OCI-LY1 (cell line): ENCODE results near the gene LGMN.

ENCODE experiments used
- H2AFZ ChIP-seq: fragments of 200-600 bp; sonication (generic), shearing (Covaris generic); 2 replicates; pipeline ENCODE4 v1.6.0; 2014; ENCODE audit warnings: antibody characterized with exemption, mild to moderate bottlenecking, low read length
- H3F3A ChIP-seq: fragments of 200-600 bp; sonication (generic), shearing (Covaris generic); 2 replicates; pipeline ENCODE4 v1.6.0; 2014; ENCODE audit warnings: mild to moderate bottlenecking, antibody characterized with exemption, low read length, moderate library complexity; ENCODE audit not compliant: insufficient read depth
- H3K27ac ChIP-seq: fragments of 200-600 bp; sonication (generic); 2 replicates; pipeline ENCODE4 v1.5.1; 2014; ENCODE audit warnings: low read length, mixed run types, mild to moderate bottlenecking, low read depth; ENCODE audit not compliant: poor library complexity, severe bottlenecking
- H3K27me3 ChIP-seq: fragments of 200-600 bp; sonication (generic); 2 replicates; pipeline ENCODE4 v1.6.0; 2014; ENCODE audit warnings: antibody characterized with exemption, mild to moderate bottlenecking, low read length, moderate library complexity; ENCODE audit not compliant: insufficient read depth
- H3K36me3 ChIP-seq: fragments of 200-600 bp; sonication (generic); 2 replicates; pipeline ENCODE4 v1.6.1; 2014; ENCODE audit warnings: mild to moderate bottlenecking, antibody characterized with exemption, low read length, moderate library complexity, mixed read lengths; ENCODE audit not compliant: insufficient read depth
- H3K4me1 ChIP-seq: fragments of 200-600 bp; sonication (generic); 2 replicates; pipeline ENCODE4 v1.5.1; 2014; ENCODE audit warnings: mild to moderate bottlenecking, low read length, moderate library complexity; ENCODE audit not compliant: insufficient read depth, severe bottlenecking
- H3K4me2 ChIP-seq: fragments of 200-600 bp; sonication (generic), shearing (Covaris generic); 2 replicates; pipeline ENCODE4 v1.6.1; 2014; ENCODE audit warnings: low read length
- H3K4me3 ChIP-seq: fragments of 200-600 bp; sonication (generic); 2 replicates; pipeline ENCODE4 v1.5.1; 2014; ENCODE audit warnings: low read length, low read depth, mild to moderate bottlenecking, mixed read lengths; ENCODE audit not compliant: poor library complexity, severe bottlenecking
- H3K79me2 ChIP-seq: fragments of 200-600 bp; shearing (Covaris generic); 2 replicates; pipeline ENCODE4 v1.6.1; 2016; ENCODE audit warnings: mixed run types, low read length, mixed read lengths; ENCODE audit not compliant: insufficient read depth
- H3K9ac ChIP-seq: fragments of 200-600 bp; sonication (generic), shearing (Covaris generic); 2 replicates; pipeline ENCODE4 v1.6.1; 2014; ENCODE audit warnings: mild to moderate bottlenecking, low read length, mixed read lengths
- H3K9me2 ChIP-seq: fragments of 200-600 bp; sonication (generic), shearing (Covaris generic); 2 replicates; pipeline ENCODE4 v1.6.1; 2014; ENCODE audit warnings: low read depth, mild to moderate bottlenecking, low read length, mixed read lengths
- H3K9me3 ChIP-seq: fragments of 200-600 bp; shearing (Covaris generic); 2 replicates; pipeline ENCODE4 v1.6.1; 2014; ENCODE audit warnings: low read length, mixed read lengths
- H4K20me1 ChIP-seq: fragments of 200-600 bp; sonication (generic), shearing (Covaris generic); 2 replicates; pipeline ENCODE4 v1.6.0; 2016; ENCODE audit warnings: mild to moderate bottlenecking, low read length; ENCODE audit not compliant: insufficient read depth
- EZH2 ChIP-seq: fragments of 200-600 bp; sonication (generic), shearing (Covaris generic); IDR thresholded peaks from 2 replicates; pipeline ENCODE4 v1.8.0; 2017; ENCODE audit warnings: borderline replicate concordance, mixed run types, mild to moderate bottlenecking, antibody characterized with exemption, low read length, moderate library complexity, mixed read lengths
- TF ChIP-seq, protein P1 (sequence below): fragments of 200-600 bp; sonication (generic), shearing (Covaris generic); IDR thresholded peaks from 2 replicates; pipeline ENCODE4 v1.5.1; 2017; ENCODE audit warnings: mild to moderate bottlenecking, antibody characterized with exemption, low read length, moderate library complexity, mixed read lengths

Gene LGMN

DNA sequence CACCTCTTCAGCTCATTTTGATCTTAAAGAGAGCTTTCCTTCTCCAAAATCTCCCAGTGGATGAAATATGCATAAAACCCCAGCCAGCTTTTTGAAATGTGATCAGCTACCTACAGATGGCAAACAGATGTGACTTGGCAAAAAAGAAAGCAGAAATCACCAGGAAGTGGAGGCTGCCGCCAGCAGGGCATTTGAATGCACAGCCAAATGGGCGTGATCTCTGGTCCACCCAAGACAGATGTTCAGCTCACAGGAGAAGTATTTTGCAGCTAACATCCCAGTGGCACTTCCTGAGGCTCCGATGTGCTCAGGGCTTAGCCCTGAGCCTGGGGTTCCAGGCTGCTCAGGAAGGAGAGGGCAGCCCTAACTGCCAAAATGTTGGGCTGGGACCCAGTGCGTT, 78.3 kb downstream of the LGMN start:
- H3F3A ChIP-seq, result no peaks in the 10 kb centered on the region
- no peaks in the 10 kb centered on the region for H3K79me2 ChIP-seq
- H4K20me1 ChIP-seq, result no peaks in the 10 kb centered on the region
- no peak overlapping the region for H3K4me3 ChIP-seq
- no peaks in the 10 kb centered on the region for H3K9me3 ChIP-seq
- no peak overlapping the region for H3K9ac ChIP-seq
- no peak overlapping the region for H2AFZ ChIP-seq
- no peaks in the 10 kb centered on the region for H3K9me2 ChIP-seq
- H3K36me3 ChIP-seq, result no peaks in the 10 kb centered on the region
- H3K4me1 ChIP-seq, result no peaks in the 10 kb centered on the region
- no peaks in the 10 kb centered on the region; the same call in 1 of the 2 replicates for H3K27me3 ChIP-seq
- no peak for TF ChIP-seq EZH2
- TF ChIP-seq, protein P1, sequence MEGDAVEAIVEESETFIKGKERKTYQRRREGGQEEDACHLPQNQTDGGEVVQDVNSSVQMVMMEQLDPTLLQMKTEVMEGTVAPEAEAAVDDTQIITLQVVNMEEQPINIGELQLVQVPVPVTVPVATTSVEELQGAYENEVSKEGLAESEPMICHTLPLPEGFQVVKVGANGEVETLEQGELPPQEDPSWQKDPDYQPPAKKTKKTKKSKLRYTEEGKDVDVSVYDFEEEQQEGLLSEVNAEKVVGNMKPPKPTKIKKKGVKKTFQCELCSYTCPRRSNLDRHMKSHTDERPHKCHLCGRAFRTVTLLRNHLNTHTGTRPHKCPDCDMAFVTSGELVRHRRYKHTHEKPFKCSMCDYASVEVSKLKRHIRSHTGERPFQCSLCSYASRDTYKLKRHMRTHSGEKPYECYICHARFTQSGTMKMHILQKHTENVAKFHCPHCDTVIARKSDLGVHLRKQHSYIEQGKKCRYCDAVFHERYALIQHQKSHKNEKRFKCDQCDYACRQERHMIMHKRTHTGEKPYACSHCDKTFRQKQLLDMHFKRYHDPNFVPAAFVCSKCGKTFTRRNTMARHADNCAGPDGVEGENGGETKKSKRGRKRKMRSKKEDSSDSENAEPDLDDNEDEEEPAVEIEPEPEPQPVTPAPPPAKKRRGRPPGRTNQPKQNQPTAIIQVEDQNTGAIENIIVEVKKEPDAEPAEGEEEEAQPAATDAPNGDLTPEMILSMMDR, result no peak
- H3K27ac ChIP-seq, result no peak overlapping the region
- no peak overlapping the region for H3K4me2 ChIP-seq

DNA sequence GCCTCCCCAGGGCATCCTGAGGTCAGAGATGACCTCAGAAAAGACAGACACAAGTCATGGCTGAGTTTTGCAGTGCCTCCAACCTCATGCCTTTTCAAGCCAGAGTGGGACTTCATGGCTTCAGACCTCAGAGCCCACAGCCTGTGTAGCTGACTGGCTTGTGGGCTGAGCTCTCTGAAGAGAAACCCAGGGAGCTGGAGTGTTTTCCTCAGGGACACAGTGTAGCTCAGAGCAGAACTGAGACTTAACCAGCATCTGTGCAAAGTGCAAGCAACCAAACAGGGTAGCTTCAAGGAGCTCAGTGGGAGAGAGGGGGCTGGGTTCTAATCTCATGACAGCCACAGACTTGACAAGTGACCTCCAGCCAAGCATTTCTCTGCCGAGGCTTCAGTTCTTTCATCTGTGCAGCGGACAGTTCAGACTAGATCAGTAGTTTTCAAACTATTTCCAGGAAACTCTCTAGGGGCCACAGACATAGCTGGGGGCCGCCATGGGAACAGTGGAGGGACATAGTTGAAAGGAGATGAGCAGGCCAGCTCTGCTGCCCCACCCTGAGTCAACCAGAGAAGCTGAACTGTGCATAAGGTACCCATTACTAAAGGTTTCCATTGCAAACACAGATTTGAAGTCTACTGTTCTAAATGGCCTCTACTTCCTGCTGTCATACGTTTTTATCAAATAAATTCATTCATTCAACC, 80.0 kb downstream of the LGMN start:
- Histone ChIP-seq H3K4me1 (no peaks in the 10 kb centered on the region), H3K27ac (no peak overlapping the region), H4K20me1 (no peaks in the 10 kb centered on the region), H3K79me2 (no peaks in the 10 kb centered on the region), H3K36me3 (no peaks in the 10 kb centered on the region), H2AFZ (no peak overlapping the region), H3K9me2 (no peaks in the 10 kb centered on the region), H3K9me3 (no peaks in the 10 kb centered on the region), H3F3A (no peaks in the 10 kb centered on the region), H3K4me2 (no peak overlapping the region), H3K27me3 (no peaks in the 10 kb centered on the region; the same call in 1 of the 2 replicates), H3K9ac (no peak overlapping the region), H3K4me3 (no peak overlapping the region)
- TF ChIP-seq, protein P1, result no peak
- no peak for TF ChIP-seq EZH2

DNA sequence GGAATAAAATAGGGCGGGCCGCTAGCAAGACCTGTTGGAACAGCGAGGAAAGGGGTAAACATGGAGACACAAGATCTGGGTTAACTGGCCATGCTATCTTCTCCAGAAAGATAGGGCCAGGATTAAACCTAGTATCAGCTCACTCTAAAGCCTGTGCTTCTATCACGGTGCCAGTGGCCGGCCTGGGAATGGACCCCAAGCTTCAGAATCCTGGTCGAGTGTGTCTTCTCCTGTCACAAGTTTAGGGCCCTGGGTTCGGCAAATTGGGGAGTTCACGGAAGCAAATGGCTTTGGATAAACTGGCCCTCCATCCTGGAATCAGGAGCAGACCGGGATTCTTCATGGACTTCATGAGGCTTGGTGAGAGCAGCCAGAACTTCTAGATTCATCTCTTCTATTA, 82.2 kb downstream of the LGMN start:
- H3K4me1 ChIP-seq, result no peaks in the 10 kb centered on the region
- no peaks in the 10 kb centered on the region; the same call in 1 of the 2 replicates for H3K27me3 ChIP-seq
- H3K9ac ChIP-seq, result no peak overlapping the region
- H3K9me3 ChIP-seq, result no peaks in the 10 kb centered on the region
- H3K9me2 ChIP-seq, result no peaks in the 10 kb centered on the region
- no peaks in the 10 kb centered on the region for H3K36me3 ChIP-seq
- H3K4me3 ChIP-seq, result no peak overlapping the region
- H4K20me1 ChIP-seq, result no peaks in the 10 kb centered on the region
- no peak overlapping the region for H3K4me2 ChIP-seq
- no peaks in the 10 kb centered on the region for H3K79me2 ChIP-seq
- H2AFZ ChIP-seq, result no peak overlapping the region
- H3K27ac ChIP-seq, result no peak overlapping the region
- TF ChIP-seq, protein P1, result no peak
- TF ChIP-seq EZH2, result no peak
- H3F3A ChIP-seq, result no peaks in the 10 kb centered on the region
